Gastroesophageal sphincter (tissue), 4 donors: ENCODE data around the gene MPPED1. TPM values are rescaled to one million over a fixed set of nuclear protein-coding genes. Genes with fewer than 3 reads are reported as not detected.

Experiments used
- ATAC-seq: fragments of 150-250 bp; one replicate; pipeline ENCODE4 v1.9.1; 2016; ENCODE audit warnings: mild to moderate bottlenecking, moderate library complexity
- H3K27ac ChIP-seq, 4 donors: fragments of 200-600 bp; sonication (generic) in 3 of 4; 1 replicate in 3 of 4; 2 replicates in 1 of 4; pipeline ENCODE4 v1.5.1; 2016 to 2019
- H3K27me3 ChIP-seq: fragments of 200-600 bp; sonication (generic); one replicate; pipeline ENCODE4 v1.5.1; 2019
- H3K36me3 ChIP-seq, 2 donors: fragments of 200-600 bp; sonication (generic); one replicate each; pipeline ENCODE4 v1.5.1; 2019; ENCODE audit warnings: control low read depth in 1 of 2
- H3K4me1 ChIP-seq, 3 donors: fragments of 200-600 bp; sonication (generic); 1 replicate in 2 of 3; 2 replicates in 1 of 3; pipeline ENCODE4 v1.5.1; 2016 to 2019; ENCODE audit warnings: control low read depth in 2 of 3
- H3K4me3 ChIP-seq, 2 donors: fragments of 200-600 bp; sonication (generic); one replicate each; pipeline ENCODE4 v1.5.1; 2019; ENCODE audit warnings: mild to moderate bottlenecking in 1 of 2, moderate library complexity in 1 of 2
- H3K9me3 ChIP-seq, 3 donors: fragments of 200-600 bp; sonication (generic); one replicate each; pipeline ENCODE4 v1.5.1; 2017 to 2019; ENCODE audit warnings: control low read depth in 2 of 3
- CTCF ChIP-seq, 4 experiments: fragments of 200-600 bp in 2 of 4; fragments of 450-650 bp in 2 of 4; sonication (generic) in 1 of 4; IDR thresholded peaks; one replicate each; pipeline ENCODE4 v1.5.1; 2017 to 2019; ENCODE audit warnings: antibody characterized with exemption in 4 of 4, mild to moderate bottlenecking in 2 of 4, moderate library complexity in 2 of 4
- EP300 ChIP-seq: sonication (generic); formaldehyde crosslinking; IDR thresholded peaks from one replicate; pipeline ENCODE4 v1.6.1; 2017; ENCODE audit warnings: antibody characterized with exemption, mild to moderate bottlenecking
- POLR2A ChIP-seq, 2 donors: fragments of 450-650 bp; IDR thresholded peaks; one replicate each; pipeline ENCODE4 v1.6.1; 2017; ENCODE audit warnings: antibody characterized with exemption in 2 of 2, mild to moderate bottlenecking in 2 of 2, moderate library complexity in 1 of 2
- POLR2AphosphoS5 ChIP-seq: sonication (generic); formaldehyde crosslinking; IDR thresholded peaks from one replicate; pipeline ENCODE4 v1.6.1; 2017; ENCODE audit warnings: antibody characterized with exemption
- WGBS, 2 donors: methylation state at CpG; one replicate each; pipeline ENCODE4 v1.1.5; 2018; ENCODE audit warnings: low coverage in 1 of 2; 5-methylcytosine and 5-hydroxymethylcytosine counted together
- total RNA-seq, 4 donors: library from RNA; depleted of rRNA; stranded (reverse); fragments of >200 nt; gene quantifications; one replicate each; pipeline ENCODE4 v1.1.0, GENCODE V29; 2016

Gene MPPED1
- total RNA-seq, 4 donors from 2014 or later, result 0.13 TPM; not detected in 3

DNA sequence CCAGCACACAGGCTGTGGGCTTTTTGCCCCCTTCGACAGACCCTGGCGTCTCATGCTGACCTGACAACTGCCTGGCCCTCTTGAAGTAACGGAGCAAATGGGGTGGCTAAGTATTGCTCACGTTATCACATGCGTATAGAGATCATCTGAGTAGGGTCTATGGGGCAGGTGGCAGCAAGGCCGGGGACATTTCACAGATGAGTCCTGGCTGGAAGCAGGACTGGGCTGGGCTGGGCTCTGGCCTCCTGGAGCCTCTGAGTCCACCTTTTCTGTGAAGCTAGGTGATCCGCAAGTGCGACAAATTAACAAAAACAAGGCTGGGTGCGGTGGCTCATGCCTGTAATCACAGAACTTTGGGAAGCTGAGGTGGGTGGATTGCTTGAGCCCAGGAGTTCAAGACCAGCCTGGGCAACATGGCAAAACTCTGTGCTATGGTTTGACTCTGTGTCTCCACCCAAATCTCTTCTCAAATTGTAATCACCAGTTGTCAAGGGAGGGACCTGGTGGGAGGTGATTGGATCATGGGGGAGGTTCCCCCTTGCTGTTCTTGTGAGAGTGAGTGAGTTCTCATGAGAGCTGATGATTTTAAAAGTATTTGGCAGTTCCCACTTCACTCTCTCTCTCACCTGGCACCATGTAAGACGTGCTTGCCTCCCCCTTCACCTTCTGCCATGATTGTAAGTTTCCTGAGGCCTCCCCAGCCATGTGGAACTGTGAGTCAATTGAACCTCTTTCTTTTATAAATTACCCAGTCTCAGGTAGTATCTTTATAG is 122.0 kb downstream of the MPPED1 start:
- Histone ChIP-seq H3K4me1 (no peaks in the 10 kb centered on the region), H3K9me3 (peaks cover 0 to 18% (median 0%) of the 10 kb centered on the region in 3 donors), H3K4me3 (no peak overlapping the region), H3K27ac (no peak overlapping the region), H3K27me3 (no peaks in the 10 kb centered on the region), H3K36me3 (peaks cover 0 to 24% of the 10 kb centered on the region in 2 donors)
- 88 to 94% methylated on average over 3 to 4 of the region's 10 CpGs for WGBS, 2 donors
- ATAC-seq, result no peak
- no peak for TF ChIP-seq CTCF (IDR thresholded peaks at IDR 0.05)
- no peak for TF ChIP-seq POLR2A (IDR thresholded peaks at IDR 0.05)
- no peak for TF ChIP-seq POLR2AphosphoS5
- no peak for TF ChIP-seq EP300

DNA sequence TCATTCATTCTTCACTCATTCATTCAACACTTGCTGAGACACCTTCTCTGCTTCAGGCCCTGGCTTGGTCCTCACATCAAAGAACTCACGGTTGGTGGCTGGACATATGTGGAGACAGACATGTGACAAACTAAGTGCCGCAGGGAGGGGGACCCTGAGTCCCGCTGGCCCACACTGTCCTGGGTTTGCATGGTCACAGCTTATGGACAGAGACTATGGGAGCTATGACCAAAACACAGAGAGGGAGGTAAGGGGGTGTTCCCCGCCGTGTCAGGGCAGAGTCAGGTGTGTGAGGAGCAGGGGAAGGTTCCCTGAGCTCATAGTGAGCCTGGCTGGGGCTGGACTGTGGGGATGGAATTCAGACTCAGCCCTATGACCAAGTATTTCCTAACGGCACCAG is 123.1 kb downstream of the MPPED1 start:
- no peak for TF ChIP-seq POLR2AphosphoS5
- TF ChIP-seq CTCF (IDR thresholded peaks at IDR 0.05), result no peak
- no peak for TF ChIP-seq EP300
- Histone ChIP-seq H3K27ac (no peak overlapping the region), H3K4me3 (no peak overlapping the region), H3K9me3 (peaks cover 0 to 15% (median 0%) of the 10 kb centered on the region in 3 donors), H3K4me1 (no peaks in the 10 kb centered on the region), H3K36me3 (peaks cover 0 to 28% of the 10 kb centered on the region in 2 donors), H3K27me3 (no peaks in the 10 kb centered on the region)
- 81 to 84% methylated on average over 5 to 6 of the region's 6 CpGs for WGBS, 2 donors
- no peak for ATAC-seq

GRCh38 chr22:43535336-43535735 is 123.5 kb downstream of the MPPED1 start:
- ATAC-seq, result no peak
- WGBS, 2 donors, result 63 to 100% methylated on average over 2 to 6 of the region's 7 CpGs
- peaks cover 0 to 15% (median 0%) of the 10 kb centered on the region in 3 donors for H3K9me3 ChIP-seq
- H3K27ac ChIP-seq, result no peak overlapping the region
- H3K4me1 ChIP-seq, result no peaks in the 10 kb centered on the region
- no peak for TF ChIP-seq POLR2AphosphoS5
- TF ChIP-seq CTCF (IDR thresholded peaks at IDR 0.05), result no peak
- TF ChIP-seq EP300, result no peak
- TF ChIP-seq POLR2A (IDR thresholded peaks at IDR 0.05), result no peak
- H3K36me3 ChIP-seq, result peaks cover 0 to 28% of the 10 kb centered on the region in 2 donors
- no peak overlapping the region for H3K4me3 ChIP-seq
- no peaks in the 10 kb centered on the region for H3K27me3 ChIP-seq

GRCh38 chr22:43535741-43536140 is 123.9 kb downstream of the MPPED1 start:
- H3K9me3 ChIP-seq, result peaks cover 0 to 15% (median 0%) of the 10 kb centered on the region in 3 donors
- H3K27me3 ChIP-seq, result no peaks in the 10 kb centered on the region
- TF ChIP-seq POLR2AphosphoS5 (no peak), POLR2A (IDR thresholded peaks at IDR 0.05) (no peak), EP300 (no peak), CTCF (IDR thresholded peaks at IDR 0.05) (no peak)
- no peak overlapping the region for H3K4me3 ChIP-seq
- H3K27ac ChIP-seq, result no peak overlapping the region
- no peaks in the 10 kb centered on the region for H3K4me1 ChIP-seq
- peaks cover 0 to 24% of the 10 kb centered on the region in 2 donors for H3K36me3 ChIP-seq
- WGBS, 2 donors, result 70 to 72% methylated on average over 3 to 5 of the region's 5 CpGs
- ATAC-seq, result no peak

DNA sequence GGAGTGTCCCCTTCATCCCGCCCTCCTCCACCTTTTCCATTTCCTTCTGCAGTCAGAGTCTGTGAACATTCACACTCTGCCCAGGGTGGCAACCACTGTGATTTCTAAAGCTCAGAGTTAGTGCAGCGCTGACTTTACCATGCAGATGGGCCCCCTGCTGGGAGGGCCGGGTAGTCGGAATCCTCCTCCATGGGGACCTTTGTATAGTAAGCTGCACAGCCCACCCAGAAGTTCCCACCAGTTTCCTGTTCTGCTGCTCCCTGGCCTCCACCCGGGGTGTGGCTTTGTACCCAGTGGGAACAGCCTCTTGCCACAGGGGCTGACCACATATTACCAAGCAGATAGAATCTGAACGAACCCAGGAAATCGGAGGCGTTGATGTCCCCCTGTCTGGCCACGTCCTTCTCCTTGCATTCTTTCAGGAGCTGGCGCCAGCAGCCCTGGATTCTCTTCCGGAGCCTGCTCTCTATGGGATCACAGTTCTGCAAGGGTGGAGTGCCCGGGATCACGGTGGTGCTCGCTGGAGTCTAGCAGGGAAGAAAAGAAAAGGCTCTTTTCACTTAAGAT is 125.3 kb downstream of the MPPED1 start:
- peaks cover 0 to 23% of the 10 kb centered on the region in 2 donors for H3K36me3 ChIP-seq
- 93 to 98% methylated on average over 4 to 8 of the region's 14 CpGs for WGBS, 2 donors

More for the DNA sequence above, 125.3 kb downstream of the MPPED1 start:
- Histone ChIP-seq H3K4me3 (no peak overlapping the region), H3K27me3 (no peaks in the 10 kb centered on the region), H3K9me3 (peaks cover 0 to 15% (median 0%) of the 10 kb centered on the region in 3 donors), H3K4me1 (no peaks in the 10 kb centered on the region), H3K27ac (no peak overlapping the region)
- no peak for TF ChIP-seq CTCF (IDR thresholded peaks at IDR 0.05)
- no peak for TF ChIP-seq POLR2A (IDR thresholded peaks at IDR 0.05)
- TF ChIP-seq EP300, result no peak
- ATAC-seq, result no peak
